ENCODE results near the gene OR2L8. TPM values are rescaled to one million over a fixed set of nuclear protein-coding genes. Genes with fewer than 3 reads are reported as not detected.
A peak's percentile ranks its signal among the peaks of the same experiment; 100 is the strongest.

Gene OR2L8
- total RNA-seq (2012; rRNA removed): not detected in 2 replicates
- polyA plus RNA-seq (2012; rRNA removed): not detected in 2 replicates
- not detected in 2 replicates for polyA plus RNA-seq (2012; cell fraction: cytosol; rRNA removed)
- polyA plus RNA-seq (2012; cell fraction: nucleus; rRNA removed; ENCODE audit: low replicate concordance): not detected in 2 replicates
- not detected for Bru-seq, nascent RNA
- BruChase-seq, experiment 1, labeled RNA remaining after a 6-hour chase: not detected
- BruChase-seq, experiment 2, labeled RNA remaining after a 2-hour chase: percentile 18 among the genes with signal in this experiment
- long read RNA-seq: 0 reads

DNA sequence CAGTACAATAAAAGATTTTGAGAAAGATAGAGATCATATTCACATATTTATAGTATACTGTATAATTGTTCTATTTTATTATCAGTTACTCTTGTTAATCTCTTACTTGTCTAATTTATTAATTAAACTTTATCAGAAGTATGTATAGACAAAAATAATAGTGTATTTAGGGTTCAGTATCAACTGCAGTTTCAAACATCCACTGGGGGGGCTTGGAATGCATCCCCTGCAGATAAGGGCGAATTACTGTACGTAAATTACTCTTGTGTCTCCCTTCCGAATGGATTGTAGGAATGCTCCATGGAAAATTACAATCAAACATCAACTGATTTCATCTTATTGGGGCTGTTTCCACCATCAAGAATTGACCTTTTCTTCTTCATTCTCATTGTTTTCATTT lies at the start of gene OR2L8:
OR2L8 (plus strand) TSS at position 301 of the 400 bp plus-strand sequence; CDS start at position 301, 0 bp downstream.
- H2BK5ac ChIP-seq (ENCODE audit: low read depth, low read length, poor library complexity, severe bottlenecking): no peak within 1 kb of the TSS
- H3K4me1 ChIP-seq (ENCODE audit: control insufficient read depth, insufficient read depth, low read length): no peaks in the 10 kb centered on the region
- H2BK20ac ChIP-seq (ENCODE audit: low read depth, low read length): no peak within 1 kb of the TSS
- no peak within 1 kb of the TSS for H2AK5ac ChIP-seq (ENCODE audit: low read depth, low read length)
- no peak within 1 kb of the TSS for H3K14ac ChIP-seq (replicated peaks; ENCODE audit: low read depth, low read length)
- in situ Hi-C loops (cut with MboI; ENCODE audit: low sequenced_read_pairs): no loop called here
- CTCF ChIA-PET: no interaction called here
- no TSS peak for BruUV-seq (replicated peaks)
- no peak within 1 kb of the TSS for H3K27ac ChIP-seq (ENCODE audit: insufficient read depth, low read length)
- no peaks in the 10 kb centered on the region for H3K27me3 ChIP-seq (ENCODE audit: control insufficient read depth, insufficient read depth, low read length)
- H3K4ac ChIP-seq (ENCODE audit: low read depth, low read length): no peak within 1 kb of the TSS
- no peak within 1 kb of the TSS for H3K56ac ChIP-seq (ENCODE audit: extremely low read depth, insufficient read depth, low read length)
- H3K79me1 ChIP-seq (ENCODE audit: low read depth in 1 of 2, low read length in 2 of 2): no peaks in the 10 kb centered on the region
- no peak within 1 kb of the TSS for H2BK15ac ChIP-seq (ENCODE audit: low read depth, low read length)
- H3K23ac ChIP-seq (ENCODE audit: low read depth, low read length): no peak within 1 kb of the TSS
- H4K20me1 ChIP-seq (ENCODE audit: insufficient read depth, low read length): no peaks in the 10 kb centered on the region
- POLR2A ChIA-PET (ENCODE audit: unreplicated experiment): no interaction called here
- WGBS, 2 experiments (ENCODE audit: extremely low coverage in 2 of 2, insufficient read length in 1 of 2): no CpG with 5 or more reads among the region's 3 CpGs
- no peak within 1 kb of the TSS for H2BK120ac ChIP-seq (ENCODE audit: low read depth, low read length)
- no peaks in the 10 kb centered on the region for H3K9me1 ChIP-seq (ENCODE audit: insufficient read depth, low read length)
- H3K36me3 ChIP-seq (ENCODE audit: control insufficient read depth, insufficient read depth, low read length): no peaks in the 10 kb centered on the region
- TF ChIP-seq RAD21 (IDR thresholded peaks at IDR 0.05; ENCODE audit: low read length) (no peak), NFE2L2 (IDR thresholded peaks at IDR 0.05; ENCODE audit: low read depth, low read length) (no peak), CHD1 (IDR thresholded peaks at IDR 0.05; ENCODE audit: low read depth, low read length) (no peak), RCOR1 (IDR thresholded peaks at IDR 0.05; ENCODE audit: insufficient replicate concordance, low read length) (no peak), SMC3 (IDR thresholded peaks at IDR 0.05; ENCODE audit: low read depth, low read length) (no peak), MAFK (IDR thresholded peaks at IDR 0.05; ENCODE audit: low read depth, low read length) (no peak), FOS (IDR thresholded peaks at IDR 0.05; ENCODE audit: low read depth, low read length) (no peak), CEBPB (IDR thresholded peaks at IDR 0.05; ENCODE audit: low read depth, low read length) (no peak), BHLHE40 (IDR thresholded peaks at IDR 0.05; ENCODE audit: low read depth, low read length) (no peak), POLR2A (IDR thresholded peaks at IDR 0.05; ENCODE audit: low read depth, low read length) (no peak), RFX5 (IDR thresholded peaks at IDR 0.05; ENCODE audit: low read depth, low read length) (no peak), MXI1 (IDR thresholded peaks at IDR 0.05; ENCODE audit: borderline replicate concordance, low read depth, low read length) (no peak), MAZ (IDR thresholded peaks at IDR 0.05; ENCODE audit: borderline replicate concordance, low read depth, low read length) (no peak)
- TF ChIP-seq, protein P1, sequence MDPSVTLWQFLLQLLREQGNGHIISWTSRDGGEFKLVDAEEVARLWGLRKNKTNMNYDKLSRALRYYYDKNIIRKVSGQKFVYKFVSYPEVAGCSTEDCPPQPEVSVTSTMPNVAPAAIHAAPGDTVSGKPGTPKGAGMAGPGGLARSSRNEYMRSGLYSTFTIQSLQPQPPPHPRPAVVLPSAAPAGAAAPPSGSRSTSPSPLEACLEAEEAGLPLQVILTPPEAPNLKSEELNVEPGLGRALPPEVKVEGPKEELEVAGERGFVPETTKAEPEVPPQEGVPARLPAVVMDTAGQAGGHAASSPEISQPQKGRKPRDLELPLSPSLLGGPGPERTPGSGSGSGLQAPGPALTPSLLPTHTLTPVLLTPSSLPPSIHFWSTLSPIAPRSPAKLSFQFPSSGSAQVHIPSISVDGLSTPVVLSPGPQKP (IDR thresholded peaks at IDR 0.05; ENCODE audit: borderline replicate concordance, low read depth, low read length): no peak
- TF ChIP-seq, protein P2, sequence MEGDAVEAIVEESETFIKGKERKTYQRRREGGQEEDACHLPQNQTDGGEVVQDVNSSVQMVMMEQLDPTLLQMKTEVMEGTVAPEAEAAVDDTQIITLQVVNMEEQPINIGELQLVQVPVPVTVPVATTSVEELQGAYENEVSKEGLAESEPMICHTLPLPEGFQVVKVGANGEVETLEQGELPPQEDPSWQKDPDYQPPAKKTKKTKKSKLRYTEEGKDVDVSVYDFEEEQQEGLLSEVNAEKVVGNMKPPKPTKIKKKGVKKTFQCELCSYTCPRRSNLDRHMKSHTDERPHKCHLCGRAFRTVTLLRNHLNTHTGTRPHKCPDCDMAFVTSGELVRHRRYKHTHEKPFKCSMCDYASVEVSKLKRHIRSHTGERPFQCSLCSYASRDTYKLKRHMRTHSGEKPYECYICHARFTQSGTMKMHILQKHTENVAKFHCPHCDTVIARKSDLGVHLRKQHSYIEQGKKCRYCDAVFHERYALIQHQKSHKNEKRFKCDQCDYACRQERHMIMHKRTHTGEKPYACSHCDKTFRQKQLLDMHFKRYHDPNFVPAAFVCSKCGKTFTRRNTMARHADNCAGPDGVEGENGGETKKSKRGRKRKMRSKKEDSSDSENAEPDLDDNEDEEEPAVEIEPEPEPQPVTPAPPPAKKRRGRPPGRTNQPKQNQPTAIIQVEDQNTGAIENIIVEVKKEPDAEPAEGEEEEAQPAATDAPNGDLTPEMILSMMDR (conservative IDR thresholded peaks at IDR 0.05; ENCODE audit: low read depth, low read length): no peak
- TF ChIP-seq, protein P3, sequence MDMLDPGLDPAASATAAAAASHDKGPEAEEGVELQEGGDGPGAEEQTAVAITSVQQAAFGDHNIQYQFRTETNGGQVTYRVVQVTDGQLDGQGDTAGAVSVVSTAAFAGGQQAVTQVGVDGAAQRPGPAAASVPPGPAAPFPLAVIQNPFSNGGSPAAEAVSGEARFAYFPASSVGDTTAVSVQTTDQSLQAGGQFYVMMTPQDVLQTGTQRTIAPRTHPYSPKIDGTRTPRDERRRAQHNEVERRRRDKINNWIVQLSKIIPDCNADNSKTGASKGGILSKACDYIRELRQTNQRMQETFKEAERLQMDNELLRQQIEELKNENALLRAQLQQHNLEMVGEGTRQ (IDR thresholded peaks at IDR 0.05; ENCODE audit: low read depth, low read length): no peak
- no peak within 1 kb of the TSS for H4K5ac ChIP-seq (ENCODE audit: low read depth, low read length)
- ATAC-seq (ENCODE audit: low read depth): no peak
- H3K9ac ChIP-seq (ENCODE audit: low read depth, low read length): no peak within 1 kb of the TSS
- no peak within 1 kb of the TSS for H3K4me3 ChIP-seq (ENCODE audit: insufficient read depth, low read depth, low read length)
- H3K4me2 ChIP-seq (ENCODE audit: low read depth, low read length): no peak within 1 kb of the TSS
- no peak within 1 kb of the TSS for H4K8ac ChIP-seq (ENCODE audit: low read depth in 2 of 2, low read length in 2 of 2)
- H2AK9ac ChIP-seq (replicated peaks; ENCODE audit: low read depth, low read length, poor library complexity): no peak within 1 kb of the TSS
- dilution Hi-C loops (cut with HindIII; ENCODE audit: low sequenced_read_pairs, unreplicated experiment): no loop called here
- H2AFZ ChIP-seq (replicated peaks; ENCODE audit: low read length, poor library complexity): no peak within 1 kb of the TSS
- H3K9me3 ChIP-seq (ENCODE audit: control insufficient read depth, insufficient read depth, low read length): peaks cover 7% of the 10 kb centered on the region; the same call in 1 of the 2 replicates
- no peak within 1 kb of the TSS for H4K91ac ChIP-seq (ENCODE audit: insufficient read depth, low read depth, low read length)
- no peak within 1 kb of the TSS for H3K18ac ChIP-seq (ENCODE audit: low read depth, low read length)
- DNase-seq: no peak
- intact Hi-C loops (cut with micrococcal nuclease): no loop called here

All from IMR-90 (cell line).